MCF 10A (cell line): Measurements from ENCODE around the gene RNF144B. TPM values are rescaled to one million over a fixed set of nuclear protein-coding genes. Genes with fewer than 3 reads are reported as not detected.

Experiments
- Bru-seq: library from RNA; stranded (reverse); fragments of 400-500 nt; gene quantifications from one replicate; lab custom pipeline; 2021; lab: Mats Ljungman, UMichigan
- BruChase-seq, 2 experiments: library from RNA; stranded (reverse); fragments of 400-500 nt; gene quantifications; one replicate each; lab custom pipeline; 2021; lab: Mats Ljungman, UMichigan
- BruUV-seq: library from RNA; stranded (reverse); fragments of 400-500 nt; replicated peaks from 2 replicates; lab custom pipeline; 2021; lab: Mats Ljungman, UMichigan
- CTCF ChIA-PET: fragments of 300-600 bp; sonication (Branson Sonifier 250); formaldehyde crosslinking; extraction: SDS; loops from one replicate; lab custom pipeline; 2021; ENCODE audit warnings: antibody characterized with exemption, inconsistent platforms; lab: Yijun Ruan, JAX
- POLR2A ChIA-PET: fragments of 300-600, 350-650 bp; sonication (Branson Sonifier 250); formaldehyde crosslinking; extraction: SDS; loops from one replicate; lab custom pipeline; 2020; ENCODE audit warnings: antibody characterized with exemption, inconsistent platforms; lab: Yijun Ruan, JAX
- DNase-seq: peaks from one replicate; pipeline ENCODE4 v3.0.0-alpha.2; 2018; ENCODE audit not compliant: unreplicated experiment
- H3K27ac Mint-ChIP-seq: one replicate; pipeline ENCODE4 v1.8.0; 2022; ENCODE audit warnings: mild to moderate bottlenecking, low read depth, mixed read lengths; ENCODE audit not compliant: unreplicated experiment
- H3K27me3 Mint-ChIP-seq: one replicate; pipeline ENCODE4 v1.8.0; 2022; ENCODE audit warnings: mixed read lengths; ENCODE audit not compliant: insufficient read depth, unreplicated experiment
- H3K36me3 Mint-ChIP-seq: one replicate; pipeline ENCODE4 v1.8.0; 2022; ENCODE audit warnings: mild to moderate bottlenecking, moderate library complexity, mixed read lengths; ENCODE audit not compliant: insufficient read depth, unreplicated experiment
- H3K4me1 Mint-ChIP-seq: one replicate; pipeline ENCODE4 v1.8.0; 2022; ENCODE audit warnings: mixed read lengths; ENCODE audit not compliant: insufficient read depth, unreplicated experiment
- H3K4me3 Mint-ChIP-seq: one replicate; pipeline ENCODE4 v1.8.0; 2022; ENCODE audit warnings: mild to moderate bottlenecking, moderate library complexity, mixed read lengths; ENCODE audit not compliant: unreplicated experiment
- H3K9me3 Mint-ChIP-seq: one replicate; pipeline ENCODE4 v1.8.0; 2022; ENCODE audit warnings: mixed read lengths; ENCODE audit not compliant: unreplicated experiment
- CTCF ChIP-seq: fragments of 200-600 bp; IDR thresholded peaks from one replicate; pipeline ENCODE4 v1.8.0; 2022; ENCODE audit warnings: antibody characterized with exemption, mild to moderate bottlenecking; ENCODE audit not compliant: unreplicated experiment
- intact Hi-C: fragments of 100-400 bp; cut with micrococcal nuclease; formaldehyde crosslinking; loops from 2 replicates; pipeline ENCODE4 v1.14.1; 2022
- long read RNA-seq: library from polyadenylated mRNA; stranded (forward); transcript quantifications from one replicate; pipeline ENCODE4 v2.0.0, GENCODE V29; 2022
- total RNA-seq: library from RNA; stranded (reverse); gene quantifications from 2 replicates; pipeline ENCODE4 v1.2.3, GENCODE V29; 2022

Gene RNF144B
- total RNA-seq (40.6 and 57.9 TPM in 2 replicates), Bru-seq, nascent RNA (percentile 86 among the genes with signal in this experiment), BruChase-seq, experiment 1, labeled RNA remaining after a 6-hour chase (percentile 75 among the genes with signal in this experiment), BruChase-seq, experiment 2, labeled RNA remaining after a 2-hour chase (percentile 81 among the genes with signal in this experiment)
- long read RNA-seq, full-length matches to known transcripts, result 21 of 35 reads
- long read RNA-seq, partial matches to known transcripts, result 11 of 35 reads
- long read RNA-seq, other reads (novel, unspliced or antisense), result 3 of 35 reads

GRCh38 chr6:18387061-18387721 lies at the start of gene RNF144B:
Gene RNF144B (plus strand): TSS chr6:18387350. CDS start chr6:18399535, 12,185 bp downstream.
- TF ChIP-seq CTCF, result no peak
- Mint-ChIP-seq H3K27me3 (no peaks in the 10 kb centered on the region), H3K9me3 (no peaks in the 10 kb centered on the region), H3K27ac (peak within 1 kb of the TSS; percentile 73), H3K36me3 (peaks cover 16% of the 10 kb centered on the region), H3K4me3 (peak within 1 kb of the TSS; percentile 84), H3K4me1 (peaks cover 17% of the 10 kb centered on the region)
- DNase-seq, result peak; percentile 94
- ChIA-PET POLR2A (interaction anchor here (0.6 to 8.9 kb wide), 35 partner anchors 8 to 1505 kb away, joined by 3 to 159 read pairs (median 7); partner anchors contain the start of gene DEK), CTCF (interaction anchor here (0.6 to 2.2 kb wide), 12 partner anchors 21 to 213 kb away, joined by 3 to 19 read pairs (median 4); no protein-coding TSS in a partner anchor)
- intact Hi-C loops, result loop anchor here (1.0 to 5.0 kb wide), 6 partner anchors 40 to 125 kb away; partner anchors contain the start of gene DEK
- TSS peak; percentile 38 for BruUV-seq

GRCh38 chr6:18339599-18339998 lies 47.6 kb upstream of the RNF144B start:
- intact Hi-C loops, result no loop called here
- no peaks in the 10 kb centered on the region for H3K36me3 Mint-ChIP-seq
- no peaks in the 10 kb centered on the region for H3K9me3 Mint-ChIP-seq
- BruUV-seq, result no TSS peak
- H3K4me1 Mint-ChIP-seq, result peaks cover 25% of the 10 kb centered on the region
- ChIA-PET CTCF (interaction anchor here (0.6 kb wide), 1 partner anchor 221 kb away, joined by 3 read pairs; no protein-coding TSS in a partner anchor), POLR2A (interaction anchor here (4.5 to 5.6 kb wide), 2 partner anchors 12 to 48 kb away, joined by 49 to 159 read pairs; partner anchors contain the start of gene RNF144B)
- H3K27me3 Mint-ChIP-seq, result no peaks in the 10 kb centered on the region
- H3K4me3 Mint-ChIP-seq, result no peak overlapping the region
- H3K27ac Mint-ChIP-seq, result no peak overlapping the region
- TF ChIP-seq CTCF, result no peak
- DNase-seq, result no peak

- intact Hi-C loops, result loop anchor here (5.0 kb wide), 1 partner anchor 161 kb away; no protein-coding TSS in a partner anchor
- peaks cover 25% of the 10 kb centered on the region for H3K4me1 Mint-ChIP-seq
- BruUV-seq, result no TSS peak
- ChIA-PET CTCF (interaction anchor here (0.5 to 3.0 kb wide), 7 partner anchors 12 to 162 kb away, joined by 3 to 13 read pairs (median 4); partner anchors contain the start of gene RNF144B), POLR2A (interaction anchor here (0.6 to 5.6 kb wide), 14 partner anchors 9 to 1299 kb away, joined by 3 to 159 read pairs (median 4); partner anchors contain the start of gene RNF144B)
- peak overlapping the region; percentile 83 for H3K27ac Mint-ChIP-seq
- H3K4me3 Mint-ChIP-seq, result peak overlapping the region; percentile 50
- no peak for TF ChIP-seq CTCF
- no peaks in the 10 kb centered on the region for H3K27me3 Mint-ChIP-seq
- DNase-seq, result peak; percentile 73
- no peaks in the 10 kb centered on the region for H3K9me3 Mint-ChIP-seq
- H3K36me3 Mint-ChIP-seq, result no peaks in the 10 kb centered on the region
These were observed 46.2 kb upstream of the RNF144B start for GRCh38 chr6:18340781-18341551.
